SK-N-SH treated with all-trans-retinoic acid at 6 μM for 48 hours (cell line): ENCODE measurements around the gene QARS1.

Source experiments
- GLIS3 ChIP-seq: fragments of 250-450 bp; sonication (Bioruptor Pico); IDR thresholded peaks from 2 replicates; pipeline ENCODE4 v1.5.0; 2020; ENCODE audit warnings: mild to moderate bottlenecking, moderate library complexity
- OSR1 ChIP-seq: fragments of 250-450 bp; sonication (Bioruptor Pico); IDR thresholded peaks from 2 replicates; pipeline ENCODE4 v1.8.0; 2022; ENCODE audit warnings: moderate library complexity, mild to moderate bottlenecking, inconsistent platforms
- PPARA ChIP-seq: fragments of 250-450 bp; sonication (Bioruptor Pico); IDR thresholded peaks from 2 replicates; pipeline ENCODE4 v1.5.0; 2020; ENCODE audit warnings: mild to moderate bottlenecking, borderline replicate concordance
- SNAI2 ChIP-seq: fragments of 250-450 bp; sonication (Bioruptor Pico); IDR thresholded peaks from 2 replicates; pipeline ENCODE4 v1.5.0; 2020; ENCODE audit warnings: mild to moderate bottlenecking, moderate library complexity
- TF ChIP-seq, protein P1 (sequence below): fragments of 250-450 bp; sonication (Bioruptor Pico); IDR thresholded peaks from 2 replicates; pipeline ENCODE4 v1.5.0; 2020; ENCODE audit warnings: mild to moderate bottlenecking, moderate library complexity
- TF ChIP-seq, protein P2 (sequence below): fragments of 250-450 bp; sonication (Bioruptor Pico); IDR thresholded peaks from 2 replicates; pipeline ENCODE4 v1.5.1; 2020; ENCODE audit warnings: low read depth, mild to moderate bottlenecking, moderate library complexity

DNA sequence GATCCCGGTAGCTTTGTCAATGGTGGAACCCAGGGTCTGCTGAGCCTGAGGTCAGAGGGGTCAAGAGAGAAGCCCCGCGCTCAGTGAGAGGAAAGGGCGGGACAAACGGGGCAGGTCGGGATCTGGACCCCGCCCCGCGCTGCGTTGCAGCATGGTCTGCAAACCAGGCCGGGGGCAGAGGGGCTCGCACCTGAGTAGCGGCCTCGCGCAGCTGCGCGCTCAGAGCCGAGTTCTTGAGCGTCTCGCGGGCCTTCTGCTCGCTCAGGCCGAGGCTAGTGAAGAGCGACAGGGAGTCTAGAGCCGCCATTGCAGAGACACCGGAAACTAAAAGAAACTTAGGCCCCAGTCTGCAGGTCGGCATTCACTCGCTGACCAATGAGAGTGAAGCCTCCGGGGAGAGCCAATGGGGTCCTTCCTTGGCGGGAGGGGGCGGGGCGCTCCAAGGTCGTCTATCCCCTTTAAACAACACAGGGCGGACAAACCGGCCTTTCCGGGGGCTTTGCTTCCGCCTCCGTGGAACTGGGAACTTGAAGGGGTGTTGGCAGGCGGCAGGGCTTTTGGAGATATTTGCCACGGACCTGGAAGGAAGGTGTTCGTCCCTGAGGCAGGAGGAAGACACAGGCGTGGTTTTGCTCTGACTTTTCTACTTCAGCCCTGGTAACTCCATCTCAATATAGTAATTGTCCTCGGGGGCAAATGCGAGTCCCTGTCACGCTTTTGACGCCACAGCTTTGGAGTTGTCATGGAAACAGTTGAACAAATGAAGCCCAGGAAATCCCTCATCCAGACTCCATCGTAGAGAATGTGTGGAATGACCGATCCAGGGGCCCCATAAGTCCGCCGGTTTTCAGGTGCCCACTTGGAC lies at the start of gene QARS1:
- TF ChIP-seq, protein P1, sequence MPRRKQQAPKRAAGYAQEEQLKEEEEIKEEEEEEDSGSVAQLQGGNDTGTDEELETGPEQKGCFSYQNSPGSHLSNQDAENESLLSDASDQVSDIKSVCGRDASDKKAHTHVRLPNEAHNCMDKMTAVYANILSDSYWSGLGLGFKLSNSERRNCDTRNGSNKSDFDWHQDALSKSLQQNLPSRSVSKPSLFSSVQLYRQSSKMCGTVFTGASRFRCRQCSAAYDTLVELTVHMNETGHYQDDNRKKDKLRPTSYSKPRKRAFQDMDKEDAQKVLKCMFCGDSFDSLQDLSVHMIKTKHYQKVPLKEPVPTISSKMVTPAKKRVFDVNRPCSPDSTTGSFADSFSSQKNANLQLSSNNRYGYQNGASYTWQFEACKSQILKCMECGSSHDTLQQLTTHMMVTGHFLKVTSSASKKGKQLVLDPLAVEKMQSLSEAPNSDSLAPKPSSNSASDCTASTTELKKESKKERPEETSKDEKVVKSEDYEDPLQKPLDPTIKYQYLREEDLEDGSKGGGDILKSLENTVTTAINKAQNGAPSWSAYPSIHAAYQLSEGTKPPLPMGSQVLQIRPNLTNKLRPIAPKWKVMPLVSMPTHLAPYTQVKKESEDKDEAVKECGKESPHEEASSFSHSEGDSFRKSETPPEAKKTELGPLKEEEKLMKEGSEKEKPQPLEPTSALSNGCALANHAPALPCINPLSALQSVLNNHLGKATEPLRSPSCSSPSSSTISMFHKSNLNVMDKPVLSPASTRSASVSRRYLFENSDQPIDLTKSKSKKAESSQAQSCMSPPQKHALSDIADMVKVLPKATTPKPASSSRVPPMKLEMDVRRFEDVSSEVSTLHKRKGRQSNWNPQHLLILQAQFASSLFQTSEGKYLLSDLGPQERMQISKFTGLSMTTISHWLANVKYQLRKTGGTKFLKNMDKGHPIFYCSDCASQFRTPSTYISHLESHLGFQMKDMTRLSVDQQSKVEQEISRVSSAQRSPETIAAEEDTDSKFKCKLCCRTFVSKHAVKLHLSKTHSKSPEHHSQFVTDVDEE (CRISPR knock-in tag): no peak
- TF ChIP-seq OSR1 (CRISPR knock-in tag) (no peak), SNAI2 (no peak), GLIS3 (no peak), PPARA (CRISPR knock-in tag) (no peak)
- TF ChIP-seq, protein P2, sequence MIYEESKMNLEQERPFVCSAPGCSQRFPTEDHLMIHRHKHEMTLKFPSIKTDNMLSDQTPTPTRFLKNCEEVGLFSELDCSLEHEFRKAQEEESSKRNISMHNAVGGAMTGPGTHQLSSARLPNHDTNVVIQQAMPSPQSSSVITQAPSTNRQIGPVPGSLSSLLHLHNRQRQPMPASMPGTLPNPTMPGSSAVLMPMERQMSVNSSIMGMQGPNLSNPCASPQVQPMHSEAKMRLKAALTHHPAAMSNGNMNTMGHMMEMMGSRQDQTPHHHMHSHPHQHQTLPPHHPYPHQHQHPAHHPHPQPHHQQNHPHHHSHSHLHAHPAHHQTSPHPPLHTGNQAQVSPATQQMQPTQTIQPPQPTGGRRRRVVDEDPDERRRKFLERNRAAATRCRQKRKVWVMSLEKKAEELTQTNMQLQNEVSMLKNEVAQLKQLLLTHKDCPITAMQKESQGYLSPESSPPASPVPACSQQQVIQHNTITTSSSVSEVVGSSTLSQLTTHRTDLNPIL (CRISPR knock-in tag): no peak
